NB4 (cell line): Measurements from ENCODE around the gene PTPN6.
A peak's percentile ranks its signal among the peaks of the same experiment; 100 is the strongest.

Experiments
- CTCF ChIP-seq: IDR thresholded peaks from one replicate; pipeline ENCODE4 v1.5.1; 2012; ENCODE audit warnings: low read depth, low read length
- MYC ChIP-seq: IDR thresholded peaks from 2 replicates; pipeline ENCODE4 v1.6.1; 2011; ENCODE audit warnings: low read depth, low read length

GRCh38 chr12:6960593-6961277 lies 9.6 kb downstream of the PTPN6 start:
- TF ChIP-seq CTCF (peak; percentile 38), MYC (no peak)
